GM19468 (cell line): Measurements from ENCODE around the gene TNFSF15.
A peak's percentile ranks its signal among the peaks of the same experiment; 100 is the strongest.

Source experiments
- ATAC-seq: cut with Tn5 transposase; IDR thresholded peaks from one replicate; pipeline ENCODE4 v1.9.1; 2021; ENCODE audit warnings: mild to moderate bottlenecking, moderate library complexity, moderate number of reproducible peaks; ENCODE audit not compliant: unreplicated experiment; ENCODE audit errors: extremely low read depth

TNFSF15 gene

GRCh38 chr9:114805670-114806525 lies at the start of gene TNFSF15:
TSS of gene TNFSF15 (minus strand) at chr9:114806039. CDS start at chr9:114806012, 27 bp downstream.
- peak; percentile 97 for ATAC-seq

- ATAC-seq = no peak
These were observed 49.6 kb upstream of the TNFSF15 start for GRCh38 chr9:114855488-114855887.

GRCh38 chr9:114854736-114855355 lies 49.0 kb upstream of the TNFSF15 start:
- no peak for ATAC-seq

- no peak for ATAC-seq
These were observed 47.4 kb upstream of the TNFSF15 start for GRCh38 chr9:114853071-114853855.

GRCh38 chr9:114852050-114852594 lies 46.3 kb upstream of the TNFSF15 start:
- no peak for ATAC-seq

GRCh38 chr9:114851306-114851705 lies 45.5 kb upstream of the TNFSF15 start:
- ATAC-seq = no peak

- ATAC-seq = no peak
These were observed 45.0 kb upstream of the TNFSF15 start for GRCh38 chr9:114850871-114851270.

- no peak for ATAC-seq
These were observed 43.6 kb upstream of the TNFSF15 start for GRCh38 chr9:114849450-114849849.

- no peak for ATAC-seq
These were observed 41.9 kb upstream of the TNFSF15 start for GRCh38 chr9:114847492-114848417.

- ATAC-seq = no peak
These were observed 39.5 kb upstream of the TNFSF15 start for GRCh38 chr9:114845373-114845772.

GRCh38 chr9:114844766-114845165 lies 38.9 kb upstream of the TNFSF15 start:
- ATAC-seq = no peak

- ATAC-seq = no peak
These were observed 32.1 kb upstream of the TNFSF15 start for GRCh38 chr9:114837923-114838322.

- ATAC-seq = no peak
These were observed 30.9 kb upstream of the TNFSF15 start for GRCh38 chr9:114836769-114837168.

GRCh38 chr9:114834386-114834785 lies 28.5 kb upstream of the TNFSF15 start:
- no peak for ATAC-seq

GRCh38 chr9:114830546-114830945 lies 24.7 kb upstream of the TNFSF15 start:
- no peak for ATAC-seq

- ATAC-seq = no peak
These were observed 24.0 kb upstream of the TNFSF15 start for GRCh38 chr9:114829574-114830440.

- ATAC-seq = no peak
These were observed 22.4 kb upstream of the TNFSF15 start for GRCh38 chr9:114828303-114828650.

GRCh38 chr9:114827641-114828302 lies 21.9 kb upstream of the TNFSF15 start:
- ATAC-seq = no peak
